Hepatocyte (in vitro differentiated cells): ENCODE measurements around the gene ENPP1.

Experiments
- CTCF ChIP-seq: fragments of 200-600 bp; sonication (generic); IDR thresholded peaks from 2 replicates; pipeline ENCODE4 v1.5.1; 2016; ENCODE audit warnings: antibody characterized with exemption, mild to moderate bottlenecking; ENCODE audit not compliant: poor library complexity
- EZH2 ChIP-seq: fragments of 200-600 bp; sonication (generic); IDR thresholded peaks from 2 replicates; pipeline ENCODE4 v1.6.1; 2016; ENCODE audit warnings: antibody characterized with exemption, mild to moderate bottlenecking, borderline replicate concordance

DNA sequence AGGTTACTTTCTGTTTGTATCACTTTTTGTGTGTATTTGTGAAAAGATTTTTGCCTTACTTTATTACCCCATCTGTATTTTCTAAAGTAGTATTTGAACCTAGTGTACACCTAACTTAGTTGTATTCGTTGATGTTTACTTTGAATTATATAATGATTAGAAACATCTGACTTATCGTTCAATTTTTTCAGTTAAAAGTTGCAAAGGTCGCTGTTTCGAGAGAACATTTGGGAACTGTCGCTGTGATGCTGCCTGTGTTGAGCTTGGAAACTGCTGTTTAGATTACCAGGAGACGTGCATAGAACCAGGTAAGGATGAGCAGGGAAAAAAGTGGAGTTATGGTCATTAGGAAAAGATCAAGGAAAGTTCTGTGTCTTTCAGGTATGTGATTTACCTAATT, 42.0 kb downstream of the ENPP1 start:
- no peak for TF ChIP-seq CTCF
- TF ChIP-seq EZH2 = no peak
